Measurements from ENCODE around the gene RMND1. TPM values are rescaled to one million over a fixed set of nuclear protein-coding genes. Genes with fewer than 3 reads are reported as not detected.
"Not testable (repeated sequence)": the region's sequence is repeated elsewhere in the genome, so short reads cannot be mapped to it uniquely, and the experiment has no call there.

RMND1 gene
- total RNA-seq, 2 experiments from 2014 or later, result 19.0 to 19.7 TPM

GRCh38 chr6:151359486-151359885 lies 92.4 kb downstream of the RMND1 start:
- CTCF ChIA-PET, result no interaction called here
- POLR2A ChIA-PET, result no interaction called here
- Mint-ChIP-seq H3K27ac (no peak overlapping the region), H3K36me3 (ENCODE audit: low read depth) (peaks cover 15% of the 10 kb centered on the region), H3K4me3 (no peak overlapping the region), H3K27me3 (no peaks in the 10 kb centered on the region), H3K9me3 (no peaks in the 10 kb centered on the region), H3K4me1 (ENCODE audit: low read depth) (peaks cover 10% of the 10 kb centered on the region)
- DNase-seq (no peak), ATAC-seq (no peak)
- TF ChIP-seq CTCF (IDR thresholded peaks at IDR 0.05), result no peak
- intact Hi-C loops (cut with micrococcal nuclease), result no loop called here

- H3K27me3 Mint-ChIP-seq, result no peaks in the 10 kb centered on the region
- no peaks in the 10 kb centered on the region for H3K9me3 Mint-ChIP-seq
- no peak overlapping the region for H3K27ac Mint-ChIP-seq
- intact Hi-C loops (cut with micrococcal nuclease), result no loop called here
- ChIA-PET CTCF (interaction anchor here (0.7 to 3.1 kb wide), 4 partner anchors 15 to 344 kb away, joined by 3 to 18 read pairs (median 3); no protein-coding TSS in a partner anchor), POLR2A (no interaction called here)
- H3K4me3 Mint-ChIP-seq, result no peak overlapping the region
- DNase-seq (no peak), ATAC-seq (no peak)
- H3K36me3 Mint-ChIP-seq (ENCODE audit: low read depth), result peaks cover 13% of the 10 kb centered on the region
- TF ChIP-seq CTCF (IDR thresholded peaks at IDR 0.05), result no peak
- peaks cover 10% of the 10 kb centered on the region for H3K4me1 Mint-ChIP-seq (ENCODE audit: low read depth)
These were observed 93.5 kb downstream of the RMND1 start for GRCh38 chr6:151358475-151358874.

DNA sequence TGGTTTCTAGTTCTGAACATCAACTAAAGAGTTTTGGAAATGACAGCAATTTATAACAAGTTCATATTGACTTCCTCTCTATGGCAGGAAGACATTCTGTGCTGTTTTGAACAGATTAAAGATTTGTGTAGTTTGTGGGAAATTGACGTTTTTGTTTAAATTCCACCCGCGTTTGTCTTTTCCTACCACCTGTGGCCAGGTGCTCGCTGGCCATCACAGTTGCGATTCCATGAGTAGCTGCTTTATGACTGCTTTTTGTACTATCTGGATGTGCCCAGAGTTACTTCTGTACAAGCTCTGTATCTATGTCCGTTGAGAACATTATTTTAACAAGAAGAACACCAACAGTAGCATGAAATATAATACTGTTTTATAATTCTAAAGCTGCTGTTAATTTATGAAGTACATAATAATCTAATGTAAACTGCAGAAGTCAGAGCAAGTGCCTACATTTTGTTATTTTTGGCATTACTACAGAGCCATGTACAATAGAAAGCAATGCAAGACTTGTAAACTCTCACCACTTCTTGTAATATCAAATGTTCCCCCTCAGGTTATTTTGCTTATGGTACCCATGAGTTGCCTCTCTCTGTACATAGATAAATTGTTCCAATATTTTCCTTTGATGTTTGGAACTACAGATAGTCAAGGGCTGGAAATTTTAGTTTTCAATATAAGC lies 94.0 kb downstream of the RMND1 start:
- ChIA-PET CTCF (interaction anchor here (0.7 to 3.1 kb wide), 5 partner anchors 16 to 344 kb away, joined by 3 to 18 read pairs (median 3); no protein-coding TSS in a partner anchor), POLR2A (interaction anchor here (0.9 kb wide), 1 partner anchor 32 kb away, joined by 3 read pairs; no protein-coding TSS in a partner anchor)
- Mint-ChIP-seq H3K4me1 (ENCODE audit: low read depth) (peaks cover 10% of the 10 kb centered on the region), H3K4me3 (no peak overlapping the region), H3K9me3 (no peaks in the 10 kb centered on the region), H3K27me3 (no peaks in the 10 kb centered on the region), H3K27ac (no peak overlapping the region), H3K36me3 (ENCODE audit: low read depth) (peaks cover 13% of the 10 kb centered on the region)
- DNase-seq (no peak), ATAC-seq (no peak)
- intact Hi-C loops (cut with micrococcal nuclease), result no loop called here
- no peak for TF ChIP-seq CTCF (IDR thresholded peaks at IDR 0.05)

DNA sequence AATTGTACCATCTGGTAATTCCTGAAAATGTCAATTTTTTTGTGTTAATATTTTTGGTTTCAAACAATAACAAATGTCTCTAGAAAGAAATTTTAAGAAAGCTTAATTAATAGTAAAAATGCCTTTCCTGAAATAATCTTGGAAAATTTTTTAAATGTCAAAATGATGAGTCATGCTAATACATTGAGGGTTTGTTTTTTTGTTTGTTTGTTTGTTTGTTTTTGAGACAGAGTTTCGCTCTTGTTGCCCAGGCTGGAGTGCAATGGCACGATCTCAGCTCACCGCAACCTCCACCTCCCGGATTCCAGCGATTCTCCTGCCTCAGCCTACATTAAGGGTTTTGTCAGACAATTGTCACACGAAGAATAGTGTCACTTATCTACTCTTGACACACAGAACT lies 94.9 kb downstream of the RMND1 start:
- H3K9me3 Mint-ChIP-seq; ATAC-seq; DNase-seq; intact Hi-C loops (cut with micrococcal nuclease); H3K4me3 Mint-ChIP-seq; H3K36me3 Mint-ChIP-seq (ENCODE audit: low read depth); H3K27me3 Mint-ChIP-seq; H3K27ac Mint-ChIP-seq: not testable (repeated sequence)
- ChIA-PET POLR2A (interaction anchor here (0.9 kb wide), 1 partner anchor 33 kb away, joined by 3 read pairs; no protein-coding TSS in a partner anchor), CTCF (interaction anchor here (1.0 to 3.1 kb wide), 4 partner anchors 21 to 342 kb away, joined by 3 to 18 read pairs (median 4); no protein-coding TSS in a partner anchor)
- H3K4me1 Mint-ChIP-seq (ENCODE audit: low read depth), result peaks cover 10% of the 10 kb centered on the region

Other genes starting within 250 kb of the RMND1 start
- gene AKAP12, start 212.2 kb downstream of the RMND1 start, total RNA-seq, result 1 to 10 TPM; 3.2 to 4.0 TPM
- gene ZBTB2, start 60.6 kb downstream of the RMND1 start, total RNA-seq, result 10 to 100 TPM; 16.5 to 16.7 TPM
- not detected for gene CCDC170, start 41.9 kb upstream of the RMND1 start, total RNA-seq

Measured in activated CD8-positive, alpha-beta T cell treated with anti-CD3 and anti-CD28 coated beads for 36 hours (primary cell).